Activated CD4-positive, alpha-beta T cell treated with anti-CD3 and anti-CD28 coated beads, Interleukin-2, amount 10 ng/mL, durations not matched to agents 7 days and 5 days (primary cell): ENCODE results near the gene COLEC12. TPM values are rescaled to one million over a fixed set of nuclear protein-coding genes. Genes with fewer than 3 reads are reported as not detected.

Experiments
- CTCF ChIA-PET: fragments of 350-600 bp; sonication (Branson Sonifier 250); formaldehyde crosslinking; loops from one replicate; lab custom pipeline; 2021; ENCODE audit warnings: antibody characterized with exemption; lab: Charles Lee
- POLR2A ChIA-PET: fragments of 350-600 bp; sonication (Branson Sonifier 250); formaldehyde crosslinking; loops from one replicate; lab custom pipeline; 2021; ENCODE audit warnings: antibody characterized with exemption; lab: Charles Lee
- DNase-seq: peaks from one replicate; pipeline ENCODE4 v3.0.0-alpha.2; 2020
- H3K27ac Mint-ChIP-seq: one replicate; pipeline ENCODE4 v1.8.0; 2021; ENCODE audit warnings: mild to moderate bottlenecking, moderate library complexity, mixed read lengths
- H3K27me3 Mint-ChIP-seq: one replicate; pipeline ENCODE4 v1.8.0; 2021; ENCODE audit warnings: mixed read lengths
- H3K36me3 Mint-ChIP-seq: one replicate; pipeline ENCODE4 v1.8.0; 2021; ENCODE audit warnings: low read depth, mixed read lengths
- H3K4me1 Mint-ChIP-seq: one replicate; pipeline ENCODE4 v1.8.0; 2021; ENCODE audit warnings: mixed read lengths
- H3K4me3 Mint-ChIP-seq: one replicate; pipeline ENCODE4 v1.8.0; 2021; ENCODE audit warnings: mild to moderate bottlenecking, moderate library complexity, mixed read lengths
- H3K9me3 Mint-ChIP-seq: one replicate; pipeline ENCODE4 v1.8.0; 2021; ENCODE audit warnings: mixed read lengths
- total RNA-seq, 2 experiments: library from RNA; stranded (reverse); gene quantifications; one replicate each; pipeline ENCODE4 v1.2.3, GENCODE V29; 2021

Gene COLEC12
- total RNA-seq, 2 experiments from 2014 or later: not detected

GRCh38 chr18:355678-356077, 144.8 kb downstream of the COLEC12 start:
- ChIA-PET POLR2A (no interaction called here), CTCF (interaction anchor here (1.5 kb wide), 1 partner anchor 14 kb away, joined by 3 read pairs; no protein-coding TSS in a partner anchor)
- no peaks in the 10 kb centered on the region for H3K4me1 Mint-ChIP-seq
- peaks cover 8% of the 10 kb centered on the region for H3K27me3 Mint-ChIP-seq
- H3K4me3 Mint-ChIP-seq: no peak overlapping the region
- H3K36me3 Mint-ChIP-seq: no peaks in the 10 kb centered on the region
- no peaks in the 10 kb centered on the region for H3K9me3 Mint-ChIP-seq
- no peak for DNase-seq
- no peak overlapping the region for H3K27ac Mint-ChIP-seq

DNA sequence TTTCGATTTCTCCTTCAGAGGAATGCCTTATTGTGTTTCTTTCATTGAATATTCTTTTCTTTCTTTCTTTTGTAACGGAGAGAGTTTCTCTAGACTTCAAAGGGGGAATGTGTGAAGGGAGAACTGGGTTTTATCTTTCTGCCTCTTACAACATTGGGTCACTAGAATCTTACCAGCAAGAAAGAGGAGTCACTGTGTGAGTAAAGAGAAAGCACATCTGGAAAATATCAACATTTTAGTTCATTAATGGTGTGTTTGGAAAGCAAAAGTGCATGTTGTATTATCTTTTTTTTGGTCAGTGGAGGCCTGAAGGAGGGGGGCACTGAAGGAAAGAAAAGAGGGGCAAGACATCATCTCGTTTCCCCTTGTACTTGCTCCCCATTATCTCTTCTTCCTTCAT, 146.0 kb downstream of the COLEC12 start:
- Mint-ChIP-seq H3K27ac (no peak overlapping the region), H3K4me1 (no peaks in the 10 kb centered on the region), H3K9me3 (no peaks in the 10 kb centered on the region), H3K27me3 (peaks cover 8% of the 10 kb centered on the region), H3K36me3 (no peaks in the 10 kb centered on the region), H3K4me3 (no peak overlapping the region)
- DNase-seq: no peak
- ChIA-PET POLR2A (no interaction called here), CTCF (no interaction called here)

DNA sequence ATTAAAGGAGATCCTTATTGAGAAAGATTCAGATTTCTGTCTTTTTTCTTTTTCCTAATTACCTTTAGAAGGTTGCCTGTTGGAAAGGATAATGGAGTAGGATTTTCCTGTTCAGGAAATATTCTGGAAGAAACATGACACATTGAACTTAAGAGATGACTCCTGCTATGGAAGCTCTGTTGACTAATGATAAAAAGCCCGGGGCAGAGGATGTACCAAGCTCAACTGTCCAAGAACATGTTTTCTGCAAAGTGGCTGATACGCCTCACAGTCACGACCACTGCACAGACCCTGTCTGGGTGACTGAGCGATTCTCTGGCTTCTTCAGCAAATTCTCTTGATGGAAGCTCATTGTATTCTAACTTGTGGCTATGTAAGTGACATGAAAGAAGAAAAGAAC, 146.5 kb downstream of the COLEC12 start:
- H3K4me1 Mint-ChIP-seq: no peaks in the 10 kb centered on the region
- no peaks in the 10 kb centered on the region for H3K9me3 Mint-ChIP-seq
- no peak for DNase-seq
- ChIA-PET CTCF (no interaction called here), POLR2A (no interaction called here)
- H3K36me3 Mint-ChIP-seq: no peaks in the 10 kb centered on the region
- H3K4me3 Mint-ChIP-seq: no peak overlapping the region
- H3K27ac Mint-ChIP-seq: no peak overlapping the region
- H3K27me3 Mint-ChIP-seq: peaks cover 8% of the 10 kb centered on the region

DNA sequence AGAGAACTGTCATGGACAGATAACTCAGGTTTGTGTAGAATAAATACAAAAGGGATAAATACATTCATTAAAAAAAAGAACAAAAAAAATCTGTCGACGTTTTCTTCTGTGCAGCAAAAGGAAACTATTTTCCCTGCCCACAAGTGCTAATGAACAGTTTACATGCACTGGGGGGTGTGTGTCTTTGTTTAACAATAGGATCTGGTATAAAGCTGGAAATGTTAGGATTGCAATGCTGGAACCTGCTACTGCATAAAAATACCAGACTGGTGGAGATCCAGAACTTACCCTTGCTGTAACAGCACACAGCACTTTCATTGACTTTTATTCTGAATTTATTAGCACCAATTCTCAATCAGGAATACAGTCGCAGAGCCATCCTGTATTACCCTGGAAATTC, 148.1 kb downstream of the COLEC12 start:
- peaks cover 8% of the 10 kb centered on the region for H3K27me3 Mint-ChIP-seq
- POLR2A ChIA-PET: no interaction called here
- H3K36me3 Mint-ChIP-seq: no peaks in the 10 kb centered on the region
- no peak overlapping the region for H3K27ac Mint-ChIP-seq
- no peaks in the 10 kb centered on the region for H3K4me1 Mint-ChIP-seq
- CTCF ChIA-PET: no interaction called here
- DNase-seq: no peak
- no peaks in the 10 kb centered on the region for H3K9me3 Mint-ChIP-seq
- no peak overlapping the region for H3K4me3 Mint-ChIP-seq

GRCh38 chr18:350953-351572, 149.4 kb downstream of the COLEC12 start:
- Mint-ChIP-seq H3K9me3 (no peaks in the 10 kb centered on the region), H3K27ac (no peak overlapping the region), H3K4me3 (no peak overlapping the region), H3K27me3 (peaks cover 8% of the 10 kb centered on the region), H3K4me1 (no peaks in the 10 kb centered on the region), H3K36me3 (no peaks in the 10 kb centered on the region)
- CTCF ChIA-PET: no interaction called here
- POLR2A ChIA-PET: no interaction called here
- no peak for DNase-seq

GRCh38 chr18:346600-346999, 153.9 kb downstream of the COLEC12 start:
- H3K27me3 Mint-ChIP-seq: peaks cover 5% of the 10 kb centered on the region
- ChIA-PET CTCF (no interaction called here), POLR2A (no interaction called here)
- no peak for DNase-seq
- no peaks in the 10 kb centered on the region for H3K4me1 Mint-ChIP-seq
- no peaks in the 10 kb centered on the region for H3K9me3 Mint-ChIP-seq
- no peak overlapping the region for H3K4me3 Mint-ChIP-seq
- no peaks in the 10 kb centered on the region for H3K36me3 Mint-ChIP-seq
- no peak overlapping the region for H3K27ac Mint-ChIP-seq

DNA sequence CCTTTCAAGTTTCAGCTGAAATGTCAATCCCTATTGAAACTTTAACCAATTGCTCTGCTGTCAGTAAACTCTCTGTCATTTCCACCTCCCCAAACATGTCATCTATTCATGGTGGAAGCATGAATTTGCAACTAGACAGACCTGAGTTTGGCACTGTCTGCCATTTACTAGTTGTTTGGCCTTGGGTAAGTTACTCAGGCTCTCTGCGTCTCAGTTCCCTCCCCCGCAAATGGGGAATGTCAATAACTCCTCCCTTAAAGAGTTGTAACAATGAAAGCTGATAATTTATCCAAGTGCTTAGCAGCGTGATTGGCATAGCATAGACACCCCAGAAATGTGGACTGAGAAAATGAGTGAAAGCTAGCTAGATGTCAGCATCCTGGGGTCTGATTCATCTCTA, 159.4 kb downstream of the COLEC12 start:
- H3K27ac Mint-ChIP-seq: no peak overlapping the region
- no peaks in the 10 kb centered on the region for H3K4me1 Mint-ChIP-seq

GRCh38 chr18:340044-340443, 160.5 kb downstream of the COLEC12 start:
- no peaks in the 10 kb centered on the region for H3K4me1 Mint-ChIP-seq
- no peak for DNase-seq
- H3K36me3 Mint-ChIP-seq: no peaks in the 10 kb centered on the region
- peaks cover 9% of the 10 kb centered on the region for H3K27me3 Mint-ChIP-seq
- CTCF ChIA-PET: no interaction called here
- H3K27ac Mint-ChIP-seq: no peak overlapping the region
- no peaks in the 10 kb centered on the region for H3K9me3 Mint-ChIP-seq
- POLR2A ChIA-PET: no interaction called here
- no peak overlapping the region for H3K4me3 Mint-ChIP-seq

More for the DNA sequence above, 159.4 kb downstream of the COLEC12 start:
- no peaks in the 10 kb centered on the region for H3K9me3 Mint-ChIP-seq
- ChIA-PET CTCF (no interaction called here), POLR2A (no interaction called here)
- DNase-seq: no peak
- H3K27me3 Mint-ChIP-seq: peaks cover 9% of the 10 kb centered on the region
- H3K4me3 Mint-ChIP-seq: no peak overlapping the region
- H3K36me3 Mint-ChIP-seq: no peaks in the 10 kb centered on the region

DNA sequence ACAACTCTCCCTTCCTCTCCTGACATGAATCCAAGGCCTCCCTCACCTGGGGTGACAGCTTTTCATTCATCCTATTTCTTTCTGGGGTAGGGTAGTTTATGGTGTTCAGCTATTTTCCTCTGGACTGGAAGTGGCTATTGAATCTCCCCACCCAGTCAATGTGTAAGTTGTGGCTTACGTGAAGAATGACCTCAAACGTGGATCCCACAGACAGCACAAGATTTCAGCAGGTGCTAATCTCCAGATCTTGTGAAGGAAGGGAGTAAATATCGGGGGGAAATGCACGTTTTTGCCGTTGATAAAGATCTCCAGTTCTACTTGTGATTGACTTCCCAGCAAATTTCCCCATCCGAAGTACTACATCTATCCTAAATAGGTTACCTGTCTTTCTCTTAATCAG, 161.3 kb downstream of the COLEC12 start:
- POLR2A ChIA-PET: interaction anchor here (0.6 kb wide), 1 partner anchor 228 kb away, joined by 3 read pairs; no protein-coding TSS in a partner anchor
- H3K27me3 Mint-ChIP-seq: peaks cover 6% of the 10 kb centered on the region

GRCh38 chr18:336713-337112, 163.8 kb downstream of the COLEC12 start:
- DNase-seq: no peak
- Mint-ChIP-seq H3K4me1 (no peaks in the 10 kb centered on the region), H3K27ac (no peak overlapping the region), H3K4me3 (no peak overlapping the region), H3K27me3 (peaks cover 6% of the 10 kb centered on the region), H3K9me3 (no peaks in the 10 kb centered on the region), H3K36me3 (no peaks in the 10 kb centered on the region)
- CTCF ChIA-PET: no interaction called here
- POLR2A ChIA-PET: no interaction called here

More for the DNA sequence above, 161.3 kb downstream of the COLEC12 start:
- Mint-ChIP-seq H3K4me3 (no peak overlapping the region), H3K4me1 (no peaks in the 10 kb centered on the region), H3K27ac (no peak overlapping the region), H3K36me3 (no peaks in the 10 kb centered on the region), H3K9me3 (no peaks in the 10 kb centered on the region)
- DNase-seq: no peak
- CTCF ChIA-PET: no interaction called here

DNA sequence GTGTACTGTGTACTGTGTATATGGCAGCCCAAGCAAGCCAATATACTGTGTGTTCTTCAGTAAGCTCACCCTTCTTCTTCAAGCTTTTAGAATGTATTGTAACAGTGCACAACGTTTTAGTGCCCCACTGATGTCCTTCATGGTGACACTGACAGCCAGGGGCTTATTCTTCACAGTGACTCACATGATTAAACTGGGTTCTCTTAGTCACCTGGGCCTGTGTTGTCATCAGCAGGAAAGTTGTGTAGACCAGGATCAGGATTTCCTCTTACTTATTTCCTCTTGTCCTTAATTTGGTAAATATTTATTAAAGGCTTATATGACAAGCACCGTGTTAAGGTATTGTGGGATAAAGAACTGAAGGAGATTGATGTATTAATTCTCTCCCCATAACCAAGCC, 164.8 kb downstream of the COLEC12 start:
- Mint-ChIP-seq H3K4me3 (no peak overlapping the region), H3K27me3 (peaks cover 6% of the 10 kb centered on the region), H3K27ac (no peak overlapping the region), H3K9me3 (no peaks in the 10 kb centered on the region), H3K4me1 (no peaks in the 10 kb centered on the region), H3K36me3 (no peaks in the 10 kb centered on the region)
- POLR2A ChIA-PET: no interaction called here
- CTCF ChIA-PET: no interaction called here
- DNase-seq: no peak

DNA sequence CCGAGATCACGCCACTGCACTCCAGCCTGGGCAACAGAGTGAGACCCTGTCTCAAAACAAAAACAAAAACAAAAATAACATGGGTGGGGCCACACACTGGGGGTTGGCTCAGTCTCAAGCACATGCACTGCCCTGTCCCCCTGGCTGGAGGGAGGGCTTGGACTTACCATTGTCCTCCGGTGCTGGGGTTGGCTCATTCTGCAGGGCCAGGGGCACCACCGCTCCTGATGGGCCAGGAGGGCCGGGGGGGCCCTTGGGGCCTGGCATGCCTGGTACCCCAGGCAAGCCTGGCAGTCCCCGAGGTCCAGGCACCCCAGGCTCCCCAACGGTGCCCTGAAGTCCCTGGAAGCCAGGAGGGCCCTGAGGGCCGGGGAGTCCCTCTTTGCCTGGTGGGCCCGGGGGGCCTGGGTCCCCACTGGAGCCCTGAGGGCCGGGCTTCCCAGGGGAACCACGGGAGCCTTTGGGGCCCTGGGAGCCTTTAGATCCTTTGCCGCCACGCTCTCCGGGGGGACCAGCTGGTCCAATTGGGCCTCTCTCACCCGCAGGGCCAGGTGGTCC, 165.8 kb downstream of the COLEC12 start:
- POLR2A ChIA-PET: no interaction called here
- no peaks in the 10 kb centered on the region for H3K36me3 Mint-ChIP-seq
- H3K4me1 Mint-ChIP-seq: no peaks in the 10 kb centered on the region
- no peak overlapping the region for H3K27ac Mint-ChIP-seq
- no peak for DNase-seq
- H3K4me3 Mint-ChIP-seq: no peak overlapping the region
- peaks cover 6% of the 10 kb centered on the region for H3K27me3 Mint-ChIP-seq
- H3K9me3 Mint-ChIP-seq: no peaks in the 10 kb centered on the region
- CTCF ChIA-PET: no interaction called here

GRCh38 chr18:332721-333510, 167.6 kb downstream of the COLEC12 start:
- CTCF ChIA-PET: no interaction called here

More at GRCh38 chr18:332721-333510, 167.6 kb downstream of the COLEC12 start:
- no peak for DNase-seq
- POLR2A ChIA-PET: no interaction called here
- no peak overlapping the region for H3K4me3 Mint-ChIP-seq
- H3K9me3 Mint-ChIP-seq: no peaks in the 10 kb centered on the region
- no peak overlapping the region for H3K27ac Mint-ChIP-seq
- no peaks in the 10 kb centered on the region for H3K36me3 Mint-ChIP-seq
- H3K27me3 Mint-ChIP-seq: peaks cover 3% of the 10 kb centered on the region
- no peaks in the 10 kb centered on the region for H3K4me1 Mint-ChIP-seq
